ENCODE measurements around the gene MPST.

MPST gene

DNA sequence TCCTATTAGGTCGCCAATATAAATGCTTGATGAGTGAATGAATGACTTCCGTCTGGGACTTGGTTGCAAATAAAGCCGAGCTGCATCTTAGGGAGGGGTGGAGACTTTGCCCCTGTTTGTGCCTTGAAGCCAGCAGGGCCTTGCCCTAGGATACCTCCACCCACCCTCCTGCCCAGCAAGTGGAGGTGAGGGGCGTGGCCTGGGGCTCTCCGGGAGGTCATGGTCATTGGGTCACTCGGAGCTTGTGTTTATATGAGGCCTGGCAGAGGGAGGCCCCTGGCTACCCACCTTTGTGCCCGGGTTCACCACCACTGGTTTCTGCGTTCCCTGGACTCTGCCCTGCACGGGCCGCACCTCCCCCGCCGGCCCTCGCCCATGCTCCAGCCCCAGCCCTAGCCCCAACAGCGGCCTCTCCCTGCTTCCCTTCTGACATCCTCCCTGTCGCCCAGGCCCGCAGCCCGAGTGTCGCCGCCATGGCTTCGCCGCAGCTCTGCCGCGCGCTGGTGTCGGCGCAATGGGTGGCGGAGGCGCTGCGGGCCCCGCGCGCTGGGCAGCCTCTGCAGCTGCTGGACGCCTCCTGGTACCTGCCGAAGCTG lies 4.3 kb downstream of the MPST start:
- no peak for DNase-seq

DNA sequence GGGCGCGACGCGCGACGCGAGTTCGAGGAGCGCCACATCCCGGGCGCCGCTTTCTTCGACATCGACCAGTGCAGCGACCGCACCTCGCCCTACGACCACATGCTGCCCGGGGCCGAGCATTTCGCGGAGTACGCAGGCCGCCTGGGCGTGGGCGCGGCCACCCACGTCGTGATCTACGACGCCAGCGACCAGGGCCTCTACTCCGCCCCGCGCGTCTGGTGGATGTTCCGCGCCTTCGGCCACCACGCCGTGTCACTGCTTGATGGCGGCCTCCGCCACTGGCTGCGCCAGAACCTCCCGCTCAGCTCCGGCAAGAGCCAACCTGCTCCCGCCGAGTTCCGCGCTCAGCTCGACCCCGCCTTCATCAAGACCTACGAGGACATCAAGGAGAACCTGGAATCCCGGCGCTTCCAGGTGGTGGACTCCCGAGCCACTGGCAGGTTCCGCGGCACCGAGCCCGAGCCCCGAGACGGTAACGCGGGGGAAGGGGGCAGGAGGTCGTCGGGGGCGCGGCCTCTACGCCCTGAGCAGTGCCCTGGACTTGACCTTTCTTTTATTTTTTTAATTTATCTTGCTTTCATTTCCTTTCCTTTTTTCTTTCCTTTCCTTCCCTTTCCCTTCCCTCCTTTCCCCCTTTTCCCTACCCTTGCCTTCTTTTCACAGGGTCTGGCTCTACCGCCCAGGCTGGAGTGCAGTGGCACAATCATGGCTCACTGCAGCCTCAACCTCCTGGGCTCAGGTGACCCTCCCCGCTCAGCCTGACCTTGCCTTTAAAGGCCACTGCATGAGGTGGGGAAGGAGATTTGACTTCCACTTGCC lies 5.0 kb downstream of the MPST start:
- DNase-seq: no peak

DNA sequence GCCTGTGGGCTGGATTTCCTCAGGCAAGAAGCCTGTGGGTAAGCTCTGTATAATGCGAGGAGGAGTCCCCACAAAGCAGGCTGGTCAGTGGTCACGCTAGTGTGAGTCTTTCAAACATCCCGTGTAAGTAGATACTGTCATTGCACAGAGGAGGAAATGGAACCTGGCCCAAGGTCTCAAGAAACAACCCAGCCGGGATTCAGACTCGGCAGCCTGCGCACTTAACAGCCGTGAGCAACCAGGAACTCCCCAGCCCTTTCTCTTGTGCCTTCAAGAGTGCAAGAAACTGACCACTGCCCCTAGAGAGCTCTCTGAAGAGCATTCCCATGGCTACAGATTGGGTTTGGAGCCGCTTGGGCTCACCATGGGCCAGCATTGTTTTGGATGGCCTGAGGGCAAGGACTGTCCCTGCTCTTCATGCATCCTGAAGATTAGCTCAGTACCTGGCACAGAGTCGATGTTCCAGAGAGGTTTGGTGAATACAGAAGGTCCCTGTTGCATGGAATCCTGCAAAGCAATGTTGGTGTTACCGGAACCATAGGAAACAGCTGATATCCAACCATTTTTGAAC lies 6.0 kb downstream of the MPST start:
- DNase-seq: no peak

DNA sequence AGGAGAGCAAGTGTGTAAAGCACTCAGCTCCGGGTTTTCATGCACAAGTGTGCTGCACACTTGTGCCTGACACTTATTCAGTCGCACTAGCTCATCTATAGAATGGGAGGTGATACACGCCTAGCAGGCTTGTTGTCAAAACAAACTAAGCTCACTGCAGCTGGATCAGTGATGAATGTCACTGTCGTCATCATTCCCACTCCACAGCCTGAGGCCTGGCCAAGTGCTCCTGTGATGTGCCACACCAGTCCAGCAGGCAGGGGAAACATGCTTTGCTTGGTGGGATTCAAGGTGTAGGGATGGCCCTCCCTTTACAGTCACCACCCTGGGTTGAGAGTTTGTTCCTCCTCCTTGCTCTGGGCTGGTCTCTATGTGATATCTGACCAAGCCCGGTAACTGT lies 6.8 kb downstream of the MPST start:
- DNase-seq: no peak

DNA sequence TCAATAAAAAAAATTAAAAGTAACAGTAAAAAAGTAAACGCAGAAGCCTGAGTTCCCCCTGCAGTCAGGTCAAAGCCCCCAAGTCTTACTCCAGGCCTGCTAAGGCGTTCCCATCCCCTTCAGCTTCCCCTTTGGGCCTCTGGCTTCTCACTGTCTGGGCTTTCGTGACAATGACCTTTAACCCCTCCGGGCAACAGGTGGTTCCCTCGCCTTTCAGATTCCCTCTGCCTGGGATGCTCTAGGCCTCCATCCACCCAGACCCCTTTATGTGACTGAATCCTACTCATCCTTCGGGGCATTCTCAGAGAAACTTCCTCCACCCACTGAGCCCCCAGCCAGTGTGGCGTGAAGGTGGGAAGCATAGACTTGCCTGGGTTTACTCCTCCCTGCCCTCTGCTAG lies 8.0 kb downstream of the MPST start:
- no peak for DNase-seq

DNA sequence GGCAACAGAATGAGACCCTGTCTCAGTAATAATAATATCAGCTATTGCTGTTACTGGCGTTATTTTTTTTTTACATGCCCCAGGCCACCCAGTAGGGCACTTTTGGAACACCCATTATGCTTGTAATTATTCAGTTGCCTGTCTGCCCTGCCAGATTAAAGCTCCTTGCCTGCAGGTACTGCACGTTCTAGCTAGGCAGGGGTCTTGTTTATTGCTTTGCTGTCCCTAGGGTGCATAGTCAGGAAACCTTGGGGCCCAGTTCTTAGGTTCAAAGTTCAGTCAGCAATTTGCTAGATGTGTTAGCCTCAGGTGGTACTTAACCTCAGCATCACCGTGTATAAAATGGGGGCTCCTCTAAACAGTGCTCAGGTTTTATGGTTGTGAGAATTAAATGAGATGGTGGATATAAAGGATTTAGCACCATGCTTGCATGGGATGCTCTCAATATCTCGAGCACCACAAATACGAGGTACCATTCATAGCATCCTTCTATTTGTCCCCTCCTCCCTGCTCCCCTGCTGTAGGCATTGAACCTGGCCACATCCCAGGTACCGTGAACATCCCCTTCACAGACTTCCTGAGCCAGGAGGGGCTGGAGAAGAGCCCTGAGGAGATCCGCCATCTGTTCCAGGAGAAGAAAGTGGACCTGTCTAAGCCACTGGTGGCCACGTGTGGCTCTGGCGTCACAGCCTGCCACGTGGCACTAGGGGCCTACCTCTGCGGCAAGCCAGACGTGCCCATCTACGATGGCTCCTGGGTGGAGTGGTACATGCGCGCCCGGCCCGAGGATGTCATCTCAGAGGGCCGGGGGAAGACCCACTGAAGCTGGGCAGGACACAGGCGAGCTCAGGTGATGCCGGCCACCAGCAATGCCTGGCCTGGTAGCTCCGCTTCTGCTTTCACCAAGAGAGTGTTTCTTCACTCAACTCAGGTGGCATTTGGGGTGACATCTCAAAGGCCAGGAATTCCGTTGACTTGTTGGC lies 9.4 kb downstream of the MPST start:
- DNase-seq: no peak

DNA sequence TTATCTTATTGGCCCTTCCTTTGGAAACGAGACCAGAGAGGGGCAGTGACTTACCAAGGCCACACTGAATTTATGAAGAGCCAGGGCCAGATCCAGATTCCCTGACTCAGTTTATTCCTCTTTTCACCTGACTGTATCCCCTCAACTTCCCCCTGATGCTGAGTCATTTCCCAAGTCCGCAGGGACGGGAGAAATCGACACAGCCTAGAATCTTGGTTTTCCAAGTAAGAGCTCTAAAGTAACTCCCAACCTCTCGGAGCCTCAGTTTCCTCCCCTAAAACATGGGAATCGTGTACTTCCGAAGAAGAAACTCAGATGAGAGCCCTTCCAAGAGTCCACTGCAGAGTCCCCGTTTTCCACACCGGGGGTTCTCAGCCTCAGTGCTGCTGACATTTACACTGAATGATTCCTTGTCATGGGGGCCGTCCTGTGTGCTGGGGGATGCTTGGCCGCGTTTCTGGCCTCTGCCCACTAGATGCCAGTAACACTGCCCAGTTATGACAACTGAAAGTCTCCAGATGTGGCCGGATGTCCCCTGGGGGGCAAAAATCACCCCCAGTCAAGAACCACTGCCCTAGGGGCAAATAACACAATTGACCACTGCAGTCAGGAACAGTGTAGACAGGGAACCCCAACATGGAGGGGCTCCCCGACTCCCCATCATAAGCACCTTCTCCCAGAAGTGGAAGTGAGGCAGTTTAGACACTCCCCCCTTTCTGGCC lies 11.2 kb downstream of the MPST start:
- no peak for DNase-seq

DNA sequence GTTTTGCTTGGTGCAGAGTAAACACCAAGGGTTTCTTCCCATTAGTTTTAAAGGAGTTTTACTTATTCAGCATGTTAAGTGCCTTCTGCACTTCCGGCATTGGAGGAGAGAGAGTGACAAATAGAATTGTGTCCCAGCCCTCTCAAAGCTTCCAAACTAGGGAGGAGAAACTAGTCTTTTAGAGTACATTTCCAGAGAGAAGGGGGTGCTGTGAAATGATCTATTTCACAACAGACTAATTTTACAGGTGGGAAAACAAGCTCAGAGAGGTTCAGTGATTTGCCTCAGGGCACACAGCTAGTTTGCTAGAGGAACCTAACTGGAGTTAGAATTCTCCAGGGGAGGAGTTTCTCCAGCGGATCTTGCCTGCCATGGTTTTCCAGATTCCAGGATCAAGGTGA lies 12.6 kb downstream of the MPST start:
- no peak for DNase-seq

DNA sequence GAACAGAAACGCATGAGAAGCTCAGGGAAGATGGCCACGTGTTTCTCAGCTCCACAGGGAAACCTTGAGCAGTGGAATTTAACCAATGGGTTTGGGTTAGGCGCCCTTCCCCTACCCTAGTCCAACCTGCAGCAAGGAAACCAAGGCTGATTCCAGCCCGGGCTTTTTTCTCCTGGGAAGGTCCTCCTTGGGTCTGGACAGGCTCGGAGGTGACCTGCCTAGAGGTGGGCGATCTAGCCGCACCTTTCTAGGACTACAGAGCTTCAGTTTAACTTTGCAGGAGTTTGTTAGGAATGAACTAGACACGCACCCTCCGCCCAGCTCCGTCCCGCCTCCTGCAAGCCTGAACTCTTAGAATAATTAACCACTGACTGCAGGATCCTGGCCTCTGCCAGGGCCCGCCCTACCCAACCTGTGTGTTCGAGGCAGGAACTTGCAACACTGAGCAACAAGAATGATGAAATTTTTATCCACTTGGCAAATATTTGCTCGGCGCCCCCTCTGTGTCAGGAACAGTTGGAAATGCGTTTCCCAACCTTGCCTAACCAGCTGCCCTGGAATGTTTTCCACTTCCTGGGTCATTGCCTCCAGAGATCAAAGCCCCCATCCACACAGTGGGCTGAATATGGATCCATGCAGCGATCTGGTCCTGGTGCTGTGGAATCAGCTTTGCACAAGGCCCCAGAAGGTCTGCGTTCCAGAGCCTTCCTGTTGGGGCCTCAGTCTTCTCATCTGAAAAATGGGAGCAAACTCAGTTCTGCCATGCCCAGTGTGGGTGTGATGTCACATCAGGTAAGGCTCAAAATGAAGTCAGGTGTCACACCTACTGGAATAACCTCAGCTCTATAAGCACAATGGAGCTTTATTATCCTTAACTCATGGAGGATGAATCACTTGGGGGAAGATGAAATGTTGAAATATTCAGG lies 13.3 kb downstream of the MPST start:
- no peak for DNase-seq

DNA sequence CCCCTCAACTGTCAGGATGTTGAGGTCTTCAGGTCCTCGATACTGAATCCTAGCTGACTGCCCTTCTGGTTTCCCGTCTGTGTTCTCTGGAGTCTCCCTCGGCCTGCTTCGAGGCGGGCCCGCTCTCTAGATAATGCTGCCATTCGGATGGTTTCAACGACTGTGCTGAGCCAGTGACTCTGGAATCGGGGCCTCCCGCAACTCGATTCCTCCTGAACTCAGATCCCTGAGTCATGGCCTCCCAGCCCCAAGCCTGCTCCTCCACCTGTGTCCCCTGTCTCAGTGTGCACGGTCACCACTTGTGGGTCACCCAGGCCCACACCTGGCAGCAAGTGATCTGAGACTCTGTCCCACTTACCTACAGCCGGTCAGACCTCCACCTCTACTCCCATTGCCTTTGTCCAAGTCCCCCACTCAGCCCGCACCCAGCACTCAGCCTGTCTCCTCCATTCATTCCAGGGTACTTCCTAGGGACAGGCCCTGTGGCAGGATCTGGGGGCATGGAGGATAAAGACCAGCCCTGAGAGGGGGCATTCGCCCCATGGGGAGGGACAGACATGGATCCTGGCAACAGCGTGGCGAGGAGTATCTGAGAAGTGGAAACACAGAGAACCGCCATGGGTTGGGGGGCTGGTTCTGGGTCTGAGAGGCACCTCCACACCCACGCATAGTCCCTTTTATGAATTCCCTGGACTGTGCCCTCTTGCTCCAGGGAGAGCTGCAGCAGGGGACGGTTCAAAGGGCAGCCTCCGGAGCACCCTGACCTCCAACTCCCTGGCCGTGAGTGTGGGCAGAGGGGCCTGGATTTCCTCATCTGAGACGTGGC lies 14.3 kb downstream of the MPST start:
- DNase-seq: no peak

DNA sequence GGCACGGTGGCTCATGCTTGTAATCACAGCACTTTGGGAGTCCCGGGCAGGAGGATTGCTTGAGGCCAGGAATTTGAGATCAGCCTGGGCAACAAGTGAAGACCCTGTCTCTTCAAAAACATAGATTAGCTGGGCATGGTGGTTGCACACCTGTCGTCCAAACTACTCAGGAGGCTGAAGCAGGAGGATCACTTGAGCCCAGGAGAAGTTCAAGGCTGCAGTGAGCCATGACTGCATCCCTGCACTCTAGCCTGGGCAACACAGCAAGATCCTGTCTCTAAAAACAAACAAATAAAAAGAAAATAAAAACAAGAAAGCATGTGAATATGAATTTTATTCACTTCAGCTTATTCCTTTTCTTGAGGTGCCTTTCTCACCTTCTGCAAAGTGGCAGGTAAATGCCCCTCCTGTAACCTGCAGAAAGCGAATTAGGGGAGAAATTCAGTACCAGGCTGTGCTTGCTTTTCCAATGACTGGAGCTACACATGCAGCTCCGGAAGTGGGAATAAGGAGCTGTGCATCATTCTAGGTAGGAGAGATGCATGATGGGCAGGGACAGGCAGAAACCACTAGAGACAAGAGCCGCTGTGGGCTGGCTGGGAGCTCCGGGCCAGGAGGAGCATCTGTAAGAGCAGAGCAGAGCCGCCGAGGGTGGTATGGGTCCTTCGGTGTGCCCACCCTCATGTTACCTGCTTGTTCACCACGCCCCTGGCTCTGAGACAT lies 17.3 kb downstream of the MPST start:
- DNase-seq: no peak

DNA sequence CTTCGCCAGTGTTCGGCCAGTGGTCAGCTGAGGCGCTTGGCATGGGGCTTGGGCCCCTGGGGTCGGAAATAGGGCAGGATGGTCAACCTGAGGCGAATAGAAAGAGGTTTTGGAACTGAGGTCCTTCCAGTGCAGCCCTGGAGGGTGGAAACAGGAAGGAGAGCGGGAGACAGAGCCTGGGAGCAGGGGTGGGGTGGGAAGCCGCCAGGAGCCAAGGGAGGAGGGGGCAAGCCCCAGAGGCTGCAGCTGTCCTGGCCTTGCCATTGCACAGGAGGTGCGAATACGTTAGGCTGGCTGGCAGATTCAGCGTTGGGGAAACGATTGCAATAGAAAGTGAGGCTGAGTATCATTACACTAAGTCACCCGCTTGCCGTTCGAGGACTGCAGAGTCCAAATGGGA lies 18.1 kb downstream of the MPST start:
- no peak for DNase-seq

DNA sequence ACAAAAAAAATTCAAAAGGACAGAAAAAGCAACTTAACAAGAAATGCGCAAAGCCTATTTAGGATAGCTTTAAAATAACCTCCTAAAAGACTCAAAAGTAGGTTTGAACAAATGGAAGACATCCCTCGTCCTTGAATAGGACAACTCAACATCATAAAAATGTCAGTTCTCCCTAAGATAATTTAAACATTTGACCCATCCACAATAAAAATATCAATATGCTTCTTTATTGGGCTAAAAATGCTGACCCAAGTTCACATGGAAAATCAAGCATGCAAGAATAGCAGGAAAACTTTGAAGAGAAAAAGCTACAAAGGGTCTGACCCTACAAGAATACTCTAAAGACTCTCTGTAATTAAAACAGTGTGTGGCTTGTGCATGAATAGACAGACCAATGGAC lies 19.9 kb downstream of the MPST start:
- no peak for DNase-seq

DNA sequence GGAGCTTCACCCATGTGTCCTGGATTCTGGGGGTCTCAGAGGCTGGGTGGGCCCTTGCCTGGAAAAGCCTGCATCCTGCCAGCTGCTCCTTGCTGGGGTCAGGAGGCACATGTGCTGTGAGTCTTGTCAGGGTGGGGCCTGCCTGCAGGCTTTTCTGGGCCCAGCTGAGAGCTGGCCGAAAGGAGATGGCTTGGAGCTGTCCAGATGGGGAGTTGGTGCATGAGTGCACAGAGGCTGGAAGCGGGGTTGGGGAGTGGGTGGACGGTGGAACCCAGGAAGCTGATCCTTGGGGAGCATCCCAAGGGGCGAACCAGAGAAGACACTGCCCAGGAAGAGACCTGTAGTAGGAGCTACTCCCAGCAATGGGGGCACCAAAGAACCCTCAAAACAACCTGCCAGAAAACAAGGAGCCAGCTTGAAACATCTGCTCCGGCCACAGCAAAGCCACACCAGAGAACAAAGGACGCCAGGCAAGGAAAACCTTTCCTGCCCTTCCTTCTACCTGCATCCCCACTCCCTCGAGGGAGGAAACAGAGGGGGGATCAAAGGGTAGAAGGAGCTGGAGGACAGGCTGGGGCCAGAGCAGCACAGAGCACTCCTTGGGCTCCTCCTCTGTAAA lies 23.8 kb downstream of the MPST start:
- DNase-seq: no peak

DNA sequence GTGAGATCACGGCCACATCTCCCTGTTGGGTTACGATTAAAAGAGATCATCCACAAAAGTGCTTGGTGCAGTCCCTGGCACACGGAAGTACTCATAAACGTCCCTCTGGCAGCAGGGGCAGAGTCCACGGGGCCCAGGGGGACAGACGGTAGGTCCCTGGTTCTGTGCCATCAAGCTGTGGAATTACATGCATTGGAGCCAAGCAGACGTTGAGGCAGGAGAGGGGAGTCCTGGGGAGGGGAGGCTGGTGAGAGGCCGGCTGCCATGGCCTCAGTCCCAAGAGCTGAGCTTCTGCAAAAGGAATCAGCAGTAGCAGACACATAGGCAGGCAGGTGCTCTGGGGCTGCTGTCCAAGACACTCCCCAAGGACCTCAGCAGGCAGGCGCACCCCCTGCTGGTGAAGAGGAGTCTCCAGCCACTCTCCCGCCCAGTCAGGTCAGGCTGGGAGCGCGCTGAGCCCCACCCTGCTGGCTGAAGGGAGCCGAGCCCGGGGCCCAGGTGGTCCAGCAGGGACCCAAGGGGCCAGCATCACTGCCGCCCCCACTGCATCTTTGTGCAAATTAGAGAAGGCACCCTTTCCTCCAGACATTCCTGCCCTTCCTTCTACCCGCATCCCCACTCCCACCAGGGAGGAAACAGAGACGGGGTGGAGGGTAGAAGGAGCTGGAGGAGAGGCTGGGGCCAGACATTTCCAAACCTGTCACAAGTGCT lies 24.4 kb downstream of the MPST start:
- peak; percentile 53 for DNase-seq

DNA sequence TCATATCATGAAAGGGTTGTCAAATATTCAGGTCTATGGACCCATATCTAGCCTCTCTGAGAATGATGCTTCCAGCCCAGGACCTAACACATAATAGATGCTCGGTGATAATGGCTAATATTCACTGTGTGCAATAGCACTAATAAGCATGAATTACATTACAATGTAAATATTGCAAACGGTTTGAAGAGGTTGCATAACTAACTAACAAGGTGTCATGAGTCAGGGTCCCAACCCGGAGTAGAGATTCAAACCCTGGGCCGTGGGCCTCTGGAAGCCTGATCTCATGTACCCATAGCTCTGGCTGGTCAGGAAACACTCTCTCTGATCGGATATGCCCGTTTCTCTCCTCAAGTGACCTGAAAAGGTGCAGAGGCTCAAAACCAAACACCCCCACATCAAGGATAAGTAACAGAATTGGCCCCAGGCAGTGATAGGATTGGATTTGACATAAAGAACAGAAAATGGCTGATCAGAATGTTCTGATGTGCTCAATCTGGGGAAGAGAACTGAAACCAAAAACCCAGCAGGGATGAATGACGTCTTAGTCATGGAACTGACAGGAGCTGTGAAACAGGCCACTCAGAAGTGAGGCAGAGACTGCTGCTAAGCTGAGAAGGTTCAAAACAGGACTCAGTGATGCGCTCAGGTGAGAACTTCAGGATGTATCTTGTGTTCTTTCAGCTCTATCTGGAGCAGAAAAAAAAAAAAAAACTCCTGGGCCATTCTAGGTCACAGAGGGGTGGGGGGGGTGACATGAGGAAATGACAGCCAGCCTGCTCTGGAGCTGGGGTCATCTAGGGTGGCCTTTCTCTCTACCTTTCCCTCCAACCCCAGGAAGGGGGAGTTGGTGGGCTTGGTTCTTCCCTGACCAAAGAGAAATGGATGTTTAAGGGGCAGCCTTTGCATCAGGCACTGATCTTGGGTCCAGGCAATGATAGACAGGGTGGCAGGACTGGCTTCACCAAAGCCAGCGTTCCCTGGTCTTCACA lies 25.4 kb downstream of the MPST start:
- no peak for DNase-seq

DNA sequence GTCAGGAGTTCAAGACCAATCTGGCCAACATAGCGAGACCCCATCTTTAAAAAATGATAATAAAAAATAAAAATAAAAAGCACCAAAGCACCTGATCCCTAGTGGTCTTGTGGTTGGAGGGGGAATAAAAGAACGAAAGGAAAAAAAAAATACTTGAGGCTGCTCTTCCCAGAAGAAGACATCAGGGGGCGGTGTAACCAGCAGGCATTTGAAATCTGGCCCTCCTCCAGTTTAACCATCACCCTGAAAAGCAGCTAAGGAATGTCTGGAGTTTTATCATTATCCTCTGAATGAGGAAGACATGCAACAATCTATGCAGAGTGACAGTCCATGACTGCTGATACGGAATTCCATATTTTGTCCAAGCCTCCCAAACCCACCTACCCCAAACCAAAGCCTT lies 26.4 kb downstream of the MPST start:
- DNase-seq: no peak

Data from activated naive CD4-positive, alpha-beta T cell treated with Interleukin-2 at 50 U/mL for 16 hours (primary cell).